AML-193 (cell line): Measurements from ENCODE around the gene SPRY4.
"Not testable (repeated sequence)": the region's sequence is repeated elsewhere in the genome, so short reads cannot be mapped to it uniquely, and the experiment has no call there.

ENCODE experiments used
- DNase-seq, 2 experiments: peaks; one replicate each; lab custom pipeline; 2025; lab: John Stamatoyannopoulos, UW

SPRY4 gene

GRCh38 chr5:142315096-142315900, 9.5 kb downstream of the SPRY4 start:
- DNase-seq: no peak

DNA sequence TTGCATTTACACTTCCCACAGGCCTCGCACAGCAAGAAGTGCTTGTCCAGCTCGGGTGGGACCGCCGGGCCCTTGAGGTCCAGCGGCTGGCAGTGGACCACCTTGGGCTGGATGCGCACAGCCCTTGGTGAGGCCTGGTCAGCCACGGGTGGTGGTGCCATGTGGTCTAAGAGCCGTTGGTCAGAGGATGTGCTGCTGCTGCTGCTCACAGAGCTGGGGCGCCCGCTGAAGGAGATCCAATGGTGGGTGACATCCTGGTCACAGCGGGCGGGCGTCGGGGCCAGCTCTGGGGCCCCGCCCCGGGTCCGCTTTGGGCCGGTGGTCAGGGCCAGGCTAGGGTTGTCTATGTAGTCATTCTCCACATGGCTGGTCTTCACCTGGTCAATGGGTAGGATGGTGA, 10.2 kb downstream of the SPRY4 start:
- DNase-seq: no peak

- DNase-seq: no peak
Measured at GRCh38 chr5:142314109-142314508, 10.7 kb downstream of the SPRY4 start.

GRCh38 chr5:142313682-142314081, 11.1 kb downstream of the SPRY4 start:
- no peak for DNase-seq

DNA sequence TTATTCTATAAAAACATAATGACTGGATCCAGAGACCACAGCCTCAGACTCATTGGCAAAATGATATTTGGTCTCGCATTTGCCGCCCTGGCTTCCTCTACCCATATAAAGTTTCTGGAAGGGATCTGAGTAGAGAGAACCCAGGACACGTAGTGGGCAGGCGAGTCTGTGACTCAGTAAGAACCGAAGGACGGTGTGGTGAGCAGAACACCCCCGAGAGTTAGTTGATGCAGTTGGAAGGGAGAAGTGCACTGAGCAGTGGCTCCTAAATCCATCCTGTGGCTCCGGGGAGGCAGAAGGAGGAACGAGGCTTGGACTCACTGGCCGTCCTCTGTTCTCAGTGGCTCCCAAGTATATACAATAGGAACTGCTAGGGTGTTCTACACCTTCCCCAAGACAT, 11.5 kb downstream of the SPRY4 start:
- DNase-seq: no peak

GRCh38 chr5:142312399-142312798, 12.4 kb downstream of the SPRY4 start:
- no peak for DNase-seq

DNA sequence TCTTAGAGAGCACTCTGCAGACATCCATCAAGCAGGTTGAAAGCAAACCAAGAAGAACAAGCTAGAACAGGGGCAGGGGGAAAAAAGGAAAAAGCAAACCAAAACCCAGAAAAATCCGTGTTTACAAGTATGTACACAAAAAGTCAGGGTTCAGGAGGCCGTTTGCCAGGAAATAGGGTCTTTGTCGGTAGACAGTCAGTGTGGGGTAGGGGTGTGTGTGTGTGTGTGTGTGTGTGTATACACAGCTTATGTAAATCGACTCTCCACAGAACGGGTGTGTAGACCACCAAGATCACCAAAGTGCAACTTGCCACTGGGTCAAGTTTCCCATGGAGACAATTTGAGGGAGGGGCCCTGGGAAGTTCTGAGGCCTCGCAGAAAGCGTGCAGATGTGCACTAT, 13.1 kb downstream of the SPRY4 start:
- DNase-seq: no peak

- DNase-seq: no peak
Measured at GRCh38 chr5:142310803-142311202, 14.0 kb downstream of the SPRY4 start.

DNA sequence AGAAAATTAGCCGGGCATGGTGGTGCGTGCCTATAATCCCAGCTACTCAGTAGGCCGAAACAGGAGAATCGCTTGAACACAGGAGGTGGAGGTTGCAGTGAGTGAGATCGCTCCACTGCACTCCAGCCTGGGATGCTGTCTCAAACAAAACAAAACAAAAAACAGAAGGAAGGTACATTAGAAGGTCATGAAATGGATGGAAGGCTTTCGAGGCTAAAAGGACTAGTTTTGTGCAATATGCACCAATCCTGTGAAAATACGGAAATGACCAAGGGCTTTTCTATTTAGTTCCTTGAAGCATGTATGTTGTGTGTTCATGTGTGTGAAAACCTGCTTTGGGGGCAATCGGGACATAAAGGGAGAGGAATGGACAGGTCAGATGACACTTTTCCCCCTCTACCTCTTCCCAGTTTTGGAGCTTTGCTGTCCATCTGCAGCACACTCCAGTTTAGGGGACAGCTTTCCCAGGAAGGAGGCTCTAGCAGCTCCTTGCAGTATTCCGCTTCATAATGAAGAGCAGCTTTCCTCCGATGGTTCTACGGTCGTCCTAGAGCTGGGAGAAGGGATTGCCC, 15.0 kb downstream of the SPRY4 start:
- no peak for DNase-seq

GRCh38 chr5:142308358-142308757, 16.5 kb downstream of the SPRY4 start:
- DNase-seq: no peak

- DNase-seq: no peak
Measured at GRCh38 chr5:142307146-142307890, 17.5 kb downstream of the SPRY4 start.

GRCh38 chr5:142306077-142306502, 18.7 kb downstream of the SPRY4 start:
- no peak for DNase-seq

DNA sequence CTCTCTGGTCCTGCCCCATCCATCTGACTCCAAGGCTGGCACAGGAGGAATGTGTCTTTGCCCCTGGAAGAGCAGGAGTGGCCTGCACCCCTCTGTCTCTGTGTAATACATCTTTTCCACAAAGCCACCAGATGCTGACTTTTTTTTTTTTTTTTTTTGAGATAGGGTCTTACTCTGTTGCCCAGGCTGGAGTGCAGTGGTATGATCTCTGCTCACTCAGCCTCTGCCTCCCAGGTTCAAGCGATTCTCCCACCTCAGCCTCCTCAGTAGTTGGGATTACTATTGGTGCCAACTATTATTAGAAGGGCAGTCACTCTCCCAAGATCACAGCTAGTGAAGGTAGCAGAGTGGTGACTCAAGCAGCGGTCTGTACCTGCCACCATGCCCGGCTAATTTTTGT, 19.6 kb downstream of the SPRY4 start:
- DNase-seq: no peak

DNA sequence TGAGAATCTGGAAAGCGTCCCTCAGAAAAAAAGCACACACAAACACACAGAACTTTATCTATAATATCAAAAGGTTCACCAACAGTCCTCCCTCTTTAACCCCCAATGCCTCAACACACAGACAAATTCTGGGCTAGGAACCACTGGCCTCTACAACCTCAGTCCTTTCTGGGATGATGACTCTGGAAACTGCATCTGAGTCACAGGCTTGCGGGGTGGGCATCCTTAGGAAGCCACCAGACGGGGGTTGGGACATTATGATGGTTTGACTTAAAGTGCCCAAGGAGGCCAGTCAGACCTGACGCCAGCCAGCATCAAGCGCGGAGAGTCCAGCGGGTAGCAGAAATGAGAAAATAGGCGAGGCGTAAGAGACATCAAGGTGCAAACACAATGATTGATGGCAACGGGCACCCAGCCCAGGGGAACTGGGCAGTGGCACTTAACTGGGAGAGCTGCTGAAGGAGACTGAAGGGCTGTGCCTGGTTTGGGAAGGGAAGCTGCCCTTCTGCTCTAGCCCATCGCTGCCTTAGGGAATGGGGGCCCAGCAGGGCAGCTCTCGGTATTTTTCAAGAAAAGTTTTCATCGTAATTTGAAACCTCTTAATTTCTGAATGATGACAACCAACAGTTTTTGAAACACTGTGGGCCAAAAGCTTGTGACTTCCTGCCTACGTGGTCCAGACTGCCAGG, 20.7 kb downstream of the SPRY4 start:
- no peak for DNase-seq

DNA sequence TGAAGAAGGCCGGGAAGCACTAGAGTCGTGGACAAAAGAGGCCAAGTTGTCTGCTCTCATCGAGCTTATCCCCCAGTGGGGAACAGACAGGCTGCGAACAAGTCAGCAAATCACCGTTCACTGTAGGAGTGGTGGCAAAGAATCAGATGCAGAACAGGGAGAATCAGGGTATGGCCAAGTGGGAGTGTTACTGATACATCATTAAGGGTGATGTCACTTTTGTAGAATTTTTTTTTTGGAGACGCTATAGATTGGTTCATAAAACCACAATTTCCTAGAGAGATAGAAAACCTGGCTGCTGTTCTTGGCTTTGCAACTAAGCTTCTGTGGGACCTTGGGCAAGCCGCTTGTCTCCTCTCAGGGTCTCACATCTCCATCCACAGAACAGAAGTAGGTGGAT, 21.3 kb downstream of the SPRY4 start:
- no peak for DNase-seq

GRCh38 chr5:142301540-142301939, 23.3 kb downstream of the SPRY4 start:
- DNase-seq: no peak

DNA sequence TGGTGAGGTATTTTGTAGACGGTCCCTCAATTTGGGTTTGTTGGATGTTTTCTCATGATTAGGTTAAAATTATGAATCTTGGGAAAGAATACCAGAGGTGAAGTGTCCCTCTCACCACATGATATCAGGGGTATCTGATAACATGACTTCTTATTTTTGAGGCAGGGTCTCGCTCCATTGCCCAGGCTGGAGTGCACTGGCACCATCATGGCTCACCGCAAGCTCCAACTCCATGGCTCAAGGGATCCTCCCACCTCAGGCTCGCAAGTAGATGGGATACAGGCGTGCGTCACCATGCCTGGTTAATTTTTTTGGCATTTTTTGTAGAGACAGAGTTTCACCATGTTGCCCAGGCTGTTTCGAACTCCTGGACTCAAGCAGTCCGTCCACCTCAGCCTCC, 24.1 kb downstream of the SPRY4 start:
- no peak for DNase-seq

DNA sequence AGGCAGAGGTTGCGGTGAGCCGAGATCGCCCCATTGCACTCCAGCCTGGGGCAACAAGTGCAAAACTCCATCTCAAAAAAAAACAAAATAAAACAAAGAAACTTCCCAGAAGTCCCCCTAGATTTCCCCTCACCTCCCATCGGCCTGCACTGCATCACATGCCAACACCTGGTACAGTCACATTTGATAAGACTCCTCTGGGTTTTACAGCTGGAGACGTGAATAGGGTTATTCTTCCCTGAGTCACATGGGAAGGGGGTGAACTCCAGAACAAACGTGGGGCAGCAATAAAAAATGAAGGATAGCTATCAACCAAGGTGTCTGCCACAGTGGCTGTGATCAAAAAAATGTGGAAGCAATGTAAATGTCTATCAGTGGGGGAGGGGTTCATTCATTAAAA, 26.0 kb downstream of the SPRY4 start:
- no peak for DNase-seq

DNA sequence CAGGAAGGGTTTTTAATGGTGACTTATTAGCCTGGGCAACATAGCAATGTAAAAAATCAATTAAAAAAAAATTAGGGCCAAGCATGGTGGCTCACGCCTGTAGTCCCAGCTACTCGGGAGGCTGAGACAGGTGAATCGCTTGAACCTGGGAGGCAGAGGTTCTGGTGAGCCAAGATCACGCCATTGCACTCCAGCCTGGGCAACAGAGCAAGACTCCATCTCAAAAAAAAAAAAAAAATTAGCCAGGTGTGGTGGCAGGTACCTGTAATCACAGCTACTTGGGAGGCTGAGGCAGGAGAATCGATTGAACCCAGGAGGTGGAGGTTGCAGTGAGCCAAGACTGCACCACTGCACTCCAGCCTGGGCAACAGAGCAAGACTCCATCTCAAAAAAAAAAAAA, 27.0 kb downstream of the SPRY4 start:
- not testable (repeated sequence) for DNase-seq

DNA sequence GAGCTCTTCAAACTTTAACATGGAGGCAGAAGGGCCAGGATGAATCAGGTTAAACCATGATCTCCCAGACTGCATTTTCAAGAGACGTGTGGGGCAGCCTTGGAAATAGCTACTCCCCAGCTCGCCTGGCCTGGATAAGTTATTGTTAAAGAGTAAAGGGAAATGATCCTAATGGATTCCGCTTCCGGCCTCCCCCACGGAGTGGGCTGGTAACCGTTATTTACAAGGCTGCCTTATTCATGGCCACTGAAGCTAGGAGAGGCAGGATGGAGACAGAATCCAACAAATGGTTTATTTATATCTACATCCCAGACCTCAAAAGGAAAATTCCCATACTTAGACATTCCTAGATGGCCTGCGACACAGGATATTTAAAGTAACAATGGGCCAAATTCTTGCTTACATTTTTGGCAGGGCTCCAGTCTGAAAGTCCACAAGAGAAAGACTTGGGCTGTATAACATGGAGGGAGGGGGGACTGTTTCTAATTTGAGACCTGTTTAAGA, 27.9 kb downstream of the SPRY4 start:
- DNase-seq: no peak

DNA sequence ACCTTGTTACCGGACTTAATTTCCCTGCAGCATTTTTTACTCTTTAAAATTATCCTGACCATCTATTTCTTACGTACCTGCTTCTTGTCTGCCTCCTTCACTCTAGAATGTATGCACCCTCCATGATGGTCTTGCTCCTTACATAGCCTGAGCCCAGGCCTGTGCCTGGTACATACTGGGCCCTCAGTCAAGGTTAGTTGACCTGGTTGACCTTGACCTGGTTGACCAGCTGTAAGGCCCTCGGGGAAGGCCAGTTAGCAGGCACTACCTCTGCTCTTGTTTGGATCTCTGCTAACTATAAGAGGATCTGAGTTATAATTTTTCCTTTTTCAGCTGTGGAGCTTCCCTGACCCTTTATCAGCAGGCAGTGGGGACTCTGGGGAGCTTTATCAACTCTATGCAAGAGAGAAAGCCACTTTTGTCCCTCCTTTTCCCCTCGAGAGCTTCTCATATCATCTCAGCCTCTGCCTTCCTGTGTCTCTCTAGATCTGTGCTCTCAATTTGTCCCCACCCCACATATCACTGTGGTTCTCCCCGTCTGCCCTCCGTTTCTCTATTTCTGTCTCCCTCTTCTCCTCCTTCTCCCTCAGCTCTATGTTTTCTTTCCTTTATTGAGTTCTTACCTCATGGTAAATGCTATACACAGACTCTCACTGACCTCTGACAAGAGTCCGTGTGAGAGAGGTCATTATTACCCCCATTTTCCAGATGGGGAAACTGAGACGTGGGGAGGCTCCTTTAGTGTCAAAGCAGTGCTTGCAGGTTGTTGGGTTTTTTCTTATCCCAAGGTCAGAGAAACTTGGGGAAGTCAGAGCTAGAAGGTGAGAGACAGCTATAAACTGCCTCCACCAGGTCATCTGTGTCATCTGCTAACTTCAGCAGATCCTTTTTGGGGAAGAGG, 28.6 kb downstream of the SPRY4 start:
- no peak for DNase-seq
